ENCODE measurements around the gene ZDHHC14.

ZDHHC14 gene

GRCh38 chr6:157468054-157468453, 87.1 kb downstream of the ZDHHC14 start:
- TF ChIP-seq CTCF (IDR thresholded peaks at IDR 0.05), result no peak
- no peak for TF ChIP-seq ZFX (IDR thresholded peaks at IDR 0.05; ENCODE audit: borderline replicate concordance)
- H3K27ac ChIP-seq, result no peak overlapping the region

- no peak for TF ChIP-seq ZFX (IDR thresholded peaks at IDR 0.05; ENCODE audit: borderline replicate concordance)
- TF ChIP-seq CTCF (IDR thresholded peaks at IDR 0.05), result no peak
- H3K27ac ChIP-seq, result no peak overlapping the region
Measured at GRCh38 chr6:157468574-157468973, 87.6 kb downstream of the ZDHHC14 start.

GRCh38 chr6:157469378-157469777, 88.4 kb downstream of the ZDHHC14 start:
- H3K27ac ChIP-seq, result no peak overlapping the region
- TF ChIP-seq ZFX (IDR thresholded peaks at IDR 0.05; ENCODE audit: borderline replicate concordance) (no peak), CTCF (IDR thresholded peaks at IDR 0.05) (no peak)

GRCh38 chr6:157471077-157471686, 90.2 kb downstream of the ZDHHC14 start:
- TF ChIP-seq CTCF (IDR thresholded peaks at IDR 0.05), result no peak
- no peak for TF ChIP-seq ZFX (IDR thresholded peaks at IDR 0.05; ENCODE audit: borderline replicate concordance)

GRCh38 chr6:157471895-157472686, 91.1 kb downstream of the ZDHHC14 start:
- H3K27ac ChIP-seq, result no peak overlapping the region
- TF ChIP-seq ZFX (IDR thresholded peaks at IDR 0.05; ENCODE audit: borderline replicate concordance) (no peak), CTCF (IDR thresholded peaks at IDR 0.05) (no peak)

More at GRCh38 chr6:157471077-157471686, 90.2 kb downstream of the ZDHHC14 start:
- no peak overlapping the region for H3K27ac ChIP-seq

GRCh38 chr6:157476797-157477196, 95.8 kb downstream of the ZDHHC14 start:
- TF ChIP-seq CTCF (IDR thresholded peaks at IDR 0.05) (no peak), ZFX (IDR thresholded peaks at IDR 0.05; ENCODE audit: borderline replicate concordance) (no peak)
- no peak overlapping the region for H3K27ac ChIP-seq

GRCh38 chr6:157478926-157479325, 97.9 kb downstream of the ZDHHC14 start:
- H3K27ac ChIP-seq, result no peak overlapping the region
- TF ChIP-seq CTCF (IDR thresholded peaks at IDR 0.05) (no peak), ZFX (IDR thresholded peaks at IDR 0.05; ENCODE audit: borderline replicate concordance) (no peak)

All from 22Rv1 (cell line).